ENCODE results near the gene SAFB2. TPM values are rescaled to one million over a fixed set of nuclear protein-coding genes. Genes with fewer than 3 reads are reported as not detected.

SAFB2 gene
- polyA plus RNA-seq, 2 of the 4 experiments (the other 2 are of a cell fraction), result 33.2 to 51.2 TPM

DNA sequence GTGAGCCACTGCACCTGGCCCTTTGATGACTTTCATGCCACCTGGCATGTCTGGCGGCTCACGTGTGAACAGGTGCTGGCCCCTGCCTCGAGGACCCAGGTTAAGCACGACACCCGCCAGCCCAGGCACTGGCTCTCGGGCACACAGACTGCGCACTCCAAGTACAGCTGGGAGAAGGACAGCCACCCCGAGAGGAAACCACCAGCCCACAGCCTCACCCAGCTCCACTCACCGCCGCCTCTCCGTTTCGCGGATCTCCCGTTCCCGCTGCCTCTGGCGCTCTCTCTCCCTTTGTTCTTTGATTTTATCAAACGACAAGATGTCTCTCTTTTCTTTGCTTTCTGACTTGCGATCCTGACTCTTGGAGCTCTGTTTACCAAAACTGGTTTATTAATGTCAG is 27.4 kb downstream of the SAFB2 start:
- CTCF ChIA-PET, result interaction anchor here (1.0 kb wide), 1 partner anchor 9 kb away, joined by 3 read pairs; no protein-coding TSS in a partner anchor
- Histone ChIP-seq H3K4me3 (no peak overlapping the region), H3K4me2 (no peak overlapping the region), H3K4me1 (no peaks in the 10 kb centered on the region), H3K27ac (no peak overlapping the region), H3K9me3 (no peaks in the 10 kb centered on the region)
- WGBS (ENCODE audit: missing lambda C conversion rate), result 95% methylated on average over 15 of the region's 18 CpGs
- POLR2A ChIA-PET, result no interaction called here
- ATAC-seq (no peak), DNase-seq (ENCODE audit: low read depth in 1 of 2, low spot score in 1 of 2) (no peak), FAIRE-seq (no peak)
- TF ChIP-seq, protein P1, sequence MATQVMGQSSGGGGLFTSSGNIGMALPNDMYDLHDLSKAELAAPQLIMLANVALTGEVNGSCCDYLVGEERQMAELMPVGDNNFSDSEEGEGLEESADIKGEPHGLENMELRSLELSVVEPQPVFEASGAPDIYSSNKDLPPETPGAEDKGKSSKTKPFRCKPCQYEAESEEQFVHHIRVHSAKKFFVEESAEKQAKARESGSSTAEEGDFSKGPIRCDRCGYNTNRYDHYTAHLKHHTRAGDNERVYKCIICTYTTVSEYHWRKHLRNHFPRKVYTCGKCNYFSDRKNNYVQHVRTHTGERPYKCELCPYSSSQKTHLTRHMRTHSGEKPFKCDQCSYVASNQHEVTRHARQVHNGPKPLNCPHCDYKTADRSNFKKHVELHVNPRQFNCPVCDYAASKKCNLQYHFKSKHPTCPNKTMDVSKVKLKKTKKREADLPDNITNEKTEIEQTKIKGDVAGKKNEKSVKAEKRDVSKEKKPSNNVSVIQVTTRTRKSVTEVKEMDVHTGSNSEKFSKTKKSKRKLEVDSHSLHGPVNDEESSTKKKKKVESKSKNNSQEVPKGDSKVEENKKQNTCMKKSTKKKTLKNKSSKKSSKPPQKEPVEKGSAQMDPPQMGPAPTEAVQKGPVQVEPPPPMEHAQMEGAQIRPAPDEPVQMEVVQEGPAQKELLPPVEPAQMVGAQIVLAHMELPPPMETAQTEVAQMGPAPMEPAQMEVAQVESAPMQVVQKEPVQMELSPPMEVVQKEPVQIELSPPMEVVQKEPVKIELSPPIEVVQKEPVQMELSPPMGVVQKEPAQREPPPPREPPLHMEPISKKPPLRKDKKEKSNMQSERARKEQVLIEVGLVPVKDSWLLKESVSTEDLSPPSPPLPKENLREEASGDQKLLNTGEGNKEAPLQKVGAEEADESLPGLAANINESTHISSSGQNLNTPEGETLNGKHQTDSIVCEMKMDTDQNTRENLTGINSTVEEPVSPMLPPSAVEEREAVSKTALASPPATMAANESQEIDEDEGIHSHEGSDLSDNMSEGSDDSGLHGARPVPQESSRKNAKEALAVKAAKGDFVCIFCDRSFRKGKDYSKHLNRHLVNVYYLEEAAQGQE (IDR thresholded peaks at IDR 0.05), result no peak
- TF ChIP-seq RARB (CRISPR knock-in tag; IDR thresholded peaks at IDR 0.05) (no peak), PHF8 (IDR thresholded peaks at IDR 0.05; ENCODE audit: borderline replicate concordance, low read depth) (no peak), EHMT2 (IDR thresholded peaks at IDR 0.05; ENCODE audit: low read depth) (no peak), ZFP36 (IDR thresholded peaks at IDR 0.05; ENCODE audit: borderline replicate concordance, partially characterized antibody) (no peak), ZSCAN20 (CRISPR knock-in tag; IDR thresholded peaks at IDR 0.05) (no peak), ZC3H11A (IDR thresholded peaks at IDR 0.05) (no peak), CHD4 (IDR thresholded peaks at IDR 0.05; ENCODE audit: borderline replicate concordance) (no peak), HOXB5 (CRISPR knock-in tag; IDR thresholded peaks at IDR 0.05) (no peak), SMC3 (IDR thresholded peaks at IDR 0.05) (no peak), HOXA7 (CRISPR knock-in tag; IDR thresholded peaks at IDR 0.05) (no peak), ZNF302 (CRISPR knock-in tag; IDR thresholded peaks at IDR 0.05) (no peak), MAFK (IDR thresholded peaks at IDR 0.05; ENCODE audit: partially characterized antibody) (no peak)
- TF ChIP-seq, protein P2, sequence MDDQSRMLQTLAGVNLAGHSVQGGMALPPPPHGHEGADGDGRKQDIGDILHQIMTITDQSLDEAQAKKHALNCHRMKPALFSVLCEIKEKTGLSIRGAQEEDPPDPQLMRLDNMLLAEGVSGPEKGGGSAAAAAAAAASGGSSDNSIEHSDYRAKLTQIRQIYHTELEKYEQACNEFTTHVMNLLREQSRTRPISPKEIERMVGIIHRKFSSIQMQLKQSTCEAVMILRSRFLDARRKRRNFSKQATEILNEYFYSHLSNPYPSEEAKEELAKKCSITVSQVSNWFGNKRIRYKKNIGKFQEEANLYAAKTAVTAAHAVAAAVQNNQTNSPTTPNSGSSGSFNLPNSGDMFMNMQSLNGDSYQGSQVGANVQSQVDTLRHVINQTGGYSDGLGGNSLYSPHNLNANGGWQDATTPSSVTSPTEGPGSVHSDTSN (IDR thresholded peaks at IDR 0.05), result no peak
- TF ChIP-seq, protein P3, sequence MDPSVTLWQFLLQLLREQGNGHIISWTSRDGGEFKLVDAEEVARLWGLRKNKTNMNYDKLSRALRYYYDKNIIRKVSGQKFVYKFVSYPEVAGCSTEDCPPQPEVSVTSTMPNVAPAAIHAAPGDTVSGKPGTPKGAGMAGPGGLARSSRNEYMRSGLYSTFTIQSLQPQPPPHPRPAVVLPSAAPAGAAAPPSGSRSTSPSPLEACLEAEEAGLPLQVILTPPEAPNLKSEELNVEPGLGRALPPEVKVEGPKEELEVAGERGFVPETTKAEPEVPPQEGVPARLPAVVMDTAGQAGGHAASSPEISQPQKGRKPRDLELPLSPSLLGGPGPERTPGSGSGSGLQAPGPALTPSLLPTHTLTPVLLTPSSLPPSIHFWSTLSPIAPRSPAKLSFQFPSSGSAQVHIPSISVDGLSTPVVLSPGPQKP (IDR thresholded peaks at IDR 0.05; ENCODE audit: low read depth, low read length), result no peak
- TF ChIP-seq, protein P4, sequence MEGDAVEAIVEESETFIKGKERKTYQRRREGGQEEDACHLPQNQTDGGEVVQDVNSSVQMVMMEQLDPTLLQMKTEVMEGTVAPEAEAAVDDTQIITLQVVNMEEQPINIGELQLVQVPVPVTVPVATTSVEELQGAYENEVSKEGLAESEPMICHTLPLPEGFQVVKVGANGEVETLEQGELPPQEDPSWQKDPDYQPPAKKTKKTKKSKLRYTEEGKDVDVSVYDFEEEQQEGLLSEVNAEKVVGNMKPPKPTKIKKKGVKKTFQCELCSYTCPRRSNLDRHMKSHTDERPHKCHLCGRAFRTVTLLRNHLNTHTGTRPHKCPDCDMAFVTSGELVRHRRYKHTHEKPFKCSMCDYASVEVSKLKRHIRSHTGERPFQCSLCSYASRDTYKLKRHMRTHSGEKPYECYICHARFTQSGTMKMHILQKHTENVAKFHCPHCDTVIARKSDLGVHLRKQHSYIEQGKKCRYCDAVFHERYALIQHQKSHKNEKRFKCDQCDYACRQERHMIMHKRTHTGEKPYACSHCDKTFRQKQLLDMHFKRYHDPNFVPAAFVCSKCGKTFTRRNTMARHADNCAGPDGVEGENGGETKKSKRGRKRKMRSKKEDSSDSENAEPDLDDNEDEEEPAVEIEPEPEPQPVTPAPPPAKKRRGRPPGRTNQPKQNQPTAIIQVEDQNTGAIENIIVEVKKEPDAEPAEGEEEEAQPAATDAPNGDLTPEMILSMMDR (IDR thresholded peaks at IDR 0.05), result no peak
- TF ChIP-seq, protein P5, sequence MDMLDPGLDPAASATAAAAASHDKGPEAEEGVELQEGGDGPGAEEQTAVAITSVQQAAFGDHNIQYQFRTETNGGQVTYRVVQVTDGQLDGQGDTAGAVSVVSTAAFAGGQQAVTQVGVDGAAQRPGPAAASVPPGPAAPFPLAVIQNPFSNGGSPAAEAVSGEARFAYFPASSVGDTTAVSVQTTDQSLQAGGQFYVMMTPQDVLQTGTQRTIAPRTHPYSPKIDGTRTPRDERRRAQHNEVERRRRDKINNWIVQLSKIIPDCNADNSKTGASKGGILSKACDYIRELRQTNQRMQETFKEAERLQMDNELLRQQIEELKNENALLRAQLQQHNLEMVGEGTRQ (IDR thresholded peaks at IDR 0.05), result no peak
- TF ChIP-seq, protein P6, sequence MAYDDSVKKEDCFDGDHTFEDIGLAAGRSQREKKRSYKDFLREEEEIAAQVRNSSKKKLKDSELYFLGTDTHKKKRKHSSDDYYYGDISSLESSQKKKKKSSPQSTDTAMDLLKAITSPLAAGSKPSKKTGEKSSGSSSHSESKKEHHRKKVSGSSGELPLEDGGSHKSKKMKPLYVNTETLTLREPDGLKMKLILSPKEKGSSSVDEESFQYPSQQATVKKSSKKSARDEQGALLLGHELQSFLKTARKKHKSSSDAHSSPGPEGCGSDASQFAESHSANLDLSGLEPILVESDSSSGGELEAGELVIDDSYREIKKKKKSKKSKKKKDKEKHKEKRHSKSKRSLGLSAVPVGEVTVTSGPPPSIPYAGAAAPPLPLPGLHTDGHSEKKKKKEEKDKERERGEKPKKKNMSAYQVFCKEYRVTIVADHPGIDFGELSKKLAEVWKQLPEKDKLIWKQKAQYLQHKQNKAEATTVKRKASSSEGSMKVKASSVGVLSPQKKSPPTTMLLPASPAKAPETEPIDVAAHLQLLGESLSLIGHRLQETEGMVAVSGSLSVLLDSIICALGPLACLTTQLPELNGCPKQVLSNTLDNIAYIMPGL (CRISPR knock-in tag; IDR thresholded peaks at IDR 0.05; ENCODE audit: borderline replicate concordance), result no peak

Data from A549 (cell line).